DMS 273 treated with DMSO at 0.1 percent for 48 hours (cell line): ENCODE data around the gene MRPS9.

Experiments used
- DNase-seq: peaks from one replicate; lab custom pipeline; 2025; lab: John Stamatoyannopoulos, UW

The MRPS9 gene

DNA sequence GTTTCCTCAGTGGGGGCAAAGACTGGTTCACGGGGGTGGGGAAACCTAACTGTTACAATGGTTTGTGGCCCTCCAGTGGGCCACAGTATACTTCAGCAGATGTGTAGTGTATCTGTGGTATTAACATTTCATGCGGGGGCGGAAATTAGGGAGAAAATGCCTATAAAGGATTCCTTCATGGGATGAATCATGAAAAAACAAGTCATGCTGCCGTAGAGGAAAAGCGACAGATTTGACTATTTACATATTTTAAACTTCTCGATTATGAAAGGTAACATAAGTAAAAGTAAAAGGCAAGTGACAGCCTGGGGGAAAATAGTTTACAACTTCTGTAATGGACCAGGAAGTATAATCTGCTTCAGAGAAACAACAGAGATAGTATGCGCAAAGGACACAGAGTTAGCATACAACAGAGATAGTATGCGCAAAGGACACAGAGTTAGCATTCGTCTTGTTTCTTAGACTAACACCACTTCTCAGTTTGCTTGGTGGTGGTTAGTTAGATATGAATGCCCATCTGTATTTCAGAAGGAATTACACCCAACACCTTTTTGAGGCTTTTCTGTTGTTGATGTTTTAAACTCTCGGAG is 41.1 kb downstream of the MRPS9 start:
- no peak for DNase-seq

DNA sequence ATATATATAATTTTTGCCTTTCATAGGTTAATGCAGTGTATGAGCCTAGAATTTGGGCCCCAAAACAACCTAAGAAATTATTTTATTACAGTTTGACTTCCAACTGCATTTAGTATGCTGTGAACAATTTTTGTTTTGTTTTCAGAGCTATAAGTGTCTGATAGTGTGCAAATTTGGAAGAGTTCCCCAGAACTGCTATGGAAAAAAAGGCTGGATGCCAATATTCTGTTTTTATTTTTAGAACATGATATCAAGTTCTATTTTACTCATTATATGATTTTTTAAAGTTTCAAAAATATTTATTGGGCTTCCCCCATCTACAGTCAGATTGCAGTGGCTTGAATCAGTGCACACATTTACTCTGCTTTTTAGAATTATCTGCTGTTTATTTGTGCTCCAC is 42.6 kb downstream of the MRPS9 start:
- no peak for DNase-seq

GRCh38 chr2:105081006-105081601 is 43.2 kb downstream of the MRPS9 start:
- DNase-seq, result peak; percentile 19

DNA sequence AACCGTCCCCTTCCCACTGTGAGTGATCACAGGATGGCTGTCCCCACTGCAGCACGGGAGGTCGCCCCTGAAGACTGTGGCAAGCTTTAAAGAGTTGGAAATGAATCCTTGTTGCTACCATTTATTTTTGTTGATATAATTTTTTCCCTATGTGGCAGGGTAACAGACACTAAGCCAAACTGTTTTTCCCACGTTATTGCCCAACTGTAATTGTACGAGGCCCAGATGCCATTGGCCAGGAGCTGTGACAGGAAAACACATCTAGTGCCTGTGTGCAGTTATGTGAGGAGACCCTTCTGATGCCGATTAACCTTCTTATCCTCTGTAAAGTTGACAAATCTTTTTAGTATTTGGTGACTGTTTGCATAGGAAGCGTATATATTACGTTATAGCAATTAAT is 44.2 kb downstream of the MRPS9 start:
- DNase-seq, result no peak

DNA sequence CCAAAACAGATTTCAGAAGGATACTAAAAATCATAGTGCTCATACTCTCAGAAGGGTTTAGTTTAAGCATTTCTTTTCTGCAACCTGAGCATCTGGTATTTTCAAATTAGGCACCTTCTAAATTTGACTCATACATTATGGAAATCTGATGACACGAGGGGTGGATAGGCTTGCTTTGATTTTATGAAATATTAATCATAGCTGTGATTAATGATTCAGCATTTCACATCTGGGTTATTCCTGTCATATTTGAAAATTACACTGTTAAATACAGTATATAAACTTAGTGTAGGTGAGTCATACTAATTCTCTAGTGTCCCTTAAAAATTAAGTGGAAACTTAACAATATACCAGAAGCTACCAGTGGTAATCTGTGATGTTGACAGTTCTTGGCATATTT is 47.7 kb downstream of the MRPS9 start:
- no peak for DNase-seq

- no peak for DNase-seq
Measured at GRCh38 chr2:105087273-105087672, 49.4 kb downstream of the MRPS9 start.

DNA sequence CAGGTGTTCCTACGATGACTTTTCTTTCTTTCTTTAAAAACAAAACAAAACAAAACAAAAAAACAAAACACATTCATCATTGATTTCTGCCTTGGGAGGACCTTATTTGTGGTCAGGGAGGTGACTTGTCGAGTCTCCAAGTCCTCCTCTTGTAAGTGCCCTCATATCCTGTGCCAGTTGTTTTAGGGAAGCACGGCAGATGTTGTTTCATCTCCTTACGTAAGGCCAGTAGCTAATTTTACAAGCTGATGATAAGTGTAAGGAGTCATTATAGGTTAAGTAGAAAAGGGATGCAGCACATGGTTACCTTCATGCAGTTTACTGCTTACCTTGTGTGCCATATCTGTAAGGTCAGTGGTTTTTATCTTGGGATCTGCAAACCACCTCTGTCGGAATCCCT is 52.2 kb downstream of the MRPS9 start:
- DNase-seq, result no peak

- DNase-seq, result no peak
Measured at GRCh38 chr2:105092797-105093196, 54.9 kb downstream of the MRPS9 start.

GRCh38 chr2:105099153-105099552 is 61.3 kb downstream of the MRPS9 start:
- no peak for DNase-seq

DNA sequence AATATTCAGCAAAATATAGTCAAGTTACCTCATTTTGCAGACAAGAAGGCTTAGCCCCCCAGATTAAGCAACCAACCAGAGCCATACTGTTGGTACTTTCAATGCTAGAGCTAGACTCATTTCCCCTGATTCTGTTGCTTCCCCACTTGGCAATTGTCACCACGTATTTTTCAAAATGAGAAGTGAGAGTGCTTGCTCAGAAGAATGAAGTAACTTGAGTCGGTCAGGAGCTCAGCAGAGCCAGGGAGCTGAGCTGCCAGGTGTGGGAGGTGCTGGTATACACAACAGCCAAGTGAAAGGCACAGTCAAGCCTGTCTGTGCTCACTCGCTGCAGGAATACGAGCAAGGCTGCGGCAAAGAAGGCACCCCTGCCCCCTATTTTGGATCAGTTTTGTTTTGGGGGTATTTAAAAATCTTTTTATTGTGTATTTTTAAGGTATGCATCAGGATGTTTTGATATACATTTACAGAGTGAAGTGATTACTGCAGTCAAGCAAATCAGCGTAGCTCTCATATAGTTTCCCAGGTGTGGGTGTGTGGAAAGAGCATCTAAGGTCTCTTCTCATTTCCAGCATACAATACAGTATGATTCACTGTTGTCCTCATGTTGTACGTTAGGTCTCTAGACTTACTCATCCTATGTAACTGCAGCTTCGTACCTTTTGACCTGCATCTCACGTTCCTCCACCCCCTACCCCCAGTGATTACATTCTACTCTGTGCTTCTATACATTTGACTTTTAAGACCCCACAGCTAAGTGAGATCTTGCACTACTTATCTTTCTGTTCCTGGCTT is 62.4 kb downstream of the MRPS9 start:
- no peak for DNase-seq

DNA sequence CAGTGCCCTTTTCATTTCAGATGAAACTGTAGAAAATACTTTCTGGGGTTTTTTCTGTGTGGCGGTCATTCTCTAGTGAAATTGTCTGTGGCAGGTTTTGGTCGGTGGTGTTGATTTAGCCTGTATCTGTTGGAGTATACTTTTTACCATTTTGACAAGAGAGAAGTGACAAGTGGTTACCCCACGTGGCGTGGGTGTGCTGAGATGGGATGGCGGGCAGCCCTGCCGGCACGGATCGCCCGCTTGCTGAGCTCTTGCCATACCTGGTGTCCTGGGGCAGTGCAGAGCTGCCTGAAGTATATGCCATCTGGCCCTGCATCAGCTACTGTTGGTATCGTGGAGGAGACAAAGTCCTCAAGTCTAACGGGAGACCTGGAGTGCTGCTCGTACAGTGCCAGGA is 64.1 kb downstream of the MRPS9 start:
- no peak for DNase-seq

- DNase-seq, result peak; percentile 22
Measured at GRCh38 chr2:105102963-105103421, 65.1 kb downstream of the MRPS9 start.

DNA sequence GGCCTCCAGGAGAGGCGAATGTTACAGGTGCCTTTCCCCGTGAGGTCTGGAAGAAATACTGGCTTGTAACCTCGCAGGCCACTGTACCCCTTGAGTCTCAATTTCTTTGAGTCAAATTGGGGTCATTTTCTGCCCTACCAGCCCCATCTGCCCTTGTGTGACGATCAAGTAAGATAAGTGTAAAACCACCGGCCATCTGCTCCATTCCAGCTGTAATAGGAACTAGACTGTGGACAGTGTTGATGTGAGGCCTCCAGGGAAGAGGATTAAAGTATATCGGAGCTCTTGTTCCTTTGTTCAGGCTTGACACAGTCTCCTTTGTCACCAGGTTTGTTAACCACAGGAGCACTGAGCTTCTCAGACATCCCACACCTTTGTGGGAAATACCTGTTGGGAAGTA is 65.6 kb downstream of the MRPS9 start:
- peak; percentile 10 for DNase-seq

DNA sequence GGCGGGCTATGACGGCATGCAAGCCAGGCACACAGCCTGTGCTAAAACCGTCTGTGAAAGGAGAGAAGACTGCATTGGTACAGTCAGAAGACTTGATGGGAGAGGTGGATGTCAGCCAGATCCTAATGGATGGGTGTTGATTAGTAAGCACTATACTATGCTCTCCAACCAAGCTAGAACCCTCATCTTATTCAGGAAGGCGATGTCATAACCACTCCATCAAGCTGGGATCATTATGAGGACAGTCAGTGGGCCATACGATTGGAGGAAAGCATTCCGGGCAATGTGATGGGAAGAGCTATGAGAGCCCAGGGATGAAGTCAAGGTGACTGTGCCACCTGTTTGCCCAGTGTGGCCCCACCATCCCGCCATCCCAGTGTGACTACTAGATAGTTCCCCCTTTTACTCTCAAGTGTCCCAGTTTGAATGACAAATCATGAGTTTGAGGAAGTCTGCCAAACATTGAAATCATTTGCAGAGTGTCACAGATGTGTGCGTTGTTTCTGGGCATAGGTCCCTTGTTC is 66.4 kb downstream of the MRPS9 start:
- no peak for DNase-seq

- DNase-seq, result no peak
Measured at GRCh38 chr2:105110295-105110829, 72.5 kb downstream of the MRPS9 start.

- DNase-seq, result no peak
Measured at GRCh38 chr2:105111365-105112150, 73.7 kb downstream of the MRPS9 start.

GRCh38 chr2:105112345-105112744 is 74.5 kb downstream of the MRPS9 start:
- no peak for DNase-seq

DNA sequence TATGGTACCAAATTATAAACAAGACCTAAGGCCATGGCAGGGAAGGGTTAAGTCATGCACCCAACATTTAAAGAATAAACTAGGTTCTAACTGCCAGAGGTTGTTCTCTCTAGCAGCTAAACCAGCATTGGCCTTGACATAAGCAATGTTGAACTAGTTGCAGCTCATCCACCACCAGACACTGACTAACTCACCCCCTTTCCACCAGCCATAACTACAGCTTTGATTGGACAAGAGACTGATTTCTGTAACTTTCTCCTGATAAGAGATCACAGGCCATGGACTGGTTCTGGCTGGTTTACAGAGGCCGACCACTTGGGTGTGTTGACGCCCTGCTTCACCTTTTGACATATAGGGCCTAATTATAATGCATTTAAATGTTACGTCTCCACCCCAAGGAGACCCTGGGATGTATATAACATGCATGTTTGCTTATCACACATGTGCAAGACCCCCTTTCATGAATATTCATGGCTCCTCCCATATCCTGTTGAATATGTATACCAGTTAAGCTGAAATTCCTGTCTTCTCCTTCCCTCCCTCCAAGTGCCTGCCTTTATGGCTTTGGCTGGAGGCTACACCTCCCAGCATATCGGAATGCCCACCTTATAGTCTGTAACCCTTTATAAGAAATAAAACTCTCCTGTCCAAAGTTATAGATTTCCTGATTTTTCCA is 75.9 kb downstream of the MRPS9 start:
- DNase-seq, result no peak

GRCh38 chr2:105114551-105114950 is 76.7 kb downstream of the MRPS9 start:
- peak; percentile 31 for DNase-seq

DNA sequence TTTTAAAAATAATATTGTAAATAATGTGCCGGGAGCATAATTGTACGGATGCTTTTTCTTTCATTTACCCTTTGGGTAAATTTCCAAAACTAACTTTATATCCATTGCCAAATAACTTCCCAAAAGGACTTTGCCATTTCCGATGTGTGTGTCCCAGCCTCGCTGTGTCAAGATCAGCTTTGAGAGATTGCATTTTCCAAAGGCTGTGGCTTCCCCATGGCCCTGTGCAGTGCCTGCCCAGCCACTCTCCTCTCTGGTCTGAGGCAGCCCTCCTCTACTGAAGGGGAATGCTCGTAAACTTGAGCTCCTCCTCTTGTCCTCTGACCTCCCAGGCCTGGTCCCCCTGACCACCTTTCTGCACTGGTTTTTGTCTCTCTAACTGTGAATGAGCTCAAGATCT is 78.5 kb downstream of the MRPS9 start:
- DNase-seq, result no peak

DNA sequence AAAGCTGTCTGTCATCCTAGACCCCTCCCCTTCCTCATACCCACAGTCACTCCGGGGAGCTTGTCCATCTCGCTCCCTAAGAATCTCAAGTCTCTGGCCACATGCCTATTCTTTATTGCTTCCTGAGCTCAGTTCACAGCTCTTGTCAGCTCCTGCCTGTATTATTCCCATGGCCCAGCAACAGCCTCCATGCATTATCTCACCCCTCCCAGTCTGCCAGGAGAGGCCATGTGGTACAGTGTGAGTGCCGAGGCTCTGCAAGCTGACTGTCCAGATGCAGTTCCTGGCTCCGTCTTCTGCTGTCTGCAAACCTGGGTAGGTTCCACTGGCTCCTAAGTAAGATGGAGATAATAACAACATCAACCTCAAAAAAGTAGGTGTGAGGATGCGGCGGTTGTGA is 79.7 kb downstream of the MRPS9 start:
- no peak for DNase-seq
